Thyroid gland (tissue), 4 donors: ENCODE results near the gene ART4. TPM values are rescaled to one million over a fixed set of nuclear protein-coding genes. Genes with fewer than 3 reads are reported as not detected.

Experiments used
- DNase-seq, 2 donors: peaks; one replicate each; pipeline ENCODE4 v3.0.0-alpha.2; 2019
- H3K27ac ChIP-seq, 3 donors: fragments of 200-600 bp; sonication (generic); 1 replicate in 2 of 3; 2 replicates in 1 of 3; pipeline ENCODE4 v1.5.1; 2016 to 2019; ENCODE audit warnings: mild to moderate bottlenecking in 1 of 3, moderate library complexity in 1 of 3
- H3K27me3 ChIP-seq: fragments of 200-600 bp; sonication (generic); one replicate; pipeline ENCODE4 v1.5.1; 2019
- H3K36me3 ChIP-seq, 2 donors: fragments of 200-600 bp; sonication (generic); one replicate each; pipeline ENCODE4 v1.5.1; 2016 to 2019
- H3K4me1 ChIP-seq, 2 donors: fragments of 200-600 bp; sonication (generic); one replicate each; pipeline ENCODE4 v1.5.1; 2017 to 2019
- H3K4me3 ChIP-seq, 3 donors: fragments of 200-600 bp; sonication (generic); replicated peaks in 1 of 3; 1 replicate in 2 of 3; 2 replicates in 1 of 3; pipeline ENCODE4 v1.5.1; 2016; ENCODE audit warnings: mild to moderate bottlenecking in 1 of 3
- H3K9me3 ChIP-seq: fragments of 200-600 bp; sonication (generic); one replicate; pipeline ENCODE4 v1.5.1; 2017
- POLR2A ChIP-seq, 2 donors: fragments of 450-650 bp; IDR thresholded peaks; one replicate each; pipeline ENCODE4 v1.6.1; 2017; ENCODE audit warnings: antibody characterized with exemption in 2 of 2, mild to moderate bottlenecking in 2 of 2, moderate library complexity in 1 of 2
- WGBS, 2 donors: methylation state at CpG; one replicate each; pipeline ENCODE4 v1.1.5; 2017; 5-methylcytosine and 5-hydroxymethylcytosine counted together
- intact Hi-C: fragments of 100-400 bp; cut with DNase I; formaldehyde crosslinking; loops from one replicate; pipeline ENCODE4 v1.15.1; 2023
- total RNA-seq, 4 donors: library from RNA; depleted of rRNA; stranded (reverse); fragments of >200 nt; gene quantifications; one replicate each; pipeline ENCODE4 v1.2.3, GENCODE V29; 2016
- TF ChIP-seq, protein P1 (sequence below), 6 experiments: fragments of 200-600 bp in 3 of 6; fragments of 450-650 bp in 3 of 6; sonication (generic) in 3 of 6; IDR thresholded peaks; one replicate each; pipeline ENCODE4 v1.5.1; 2016 to 2019; ENCODE audit warnings: antibody characterized with exemption in 6 of 6, mild to moderate bottlenecking in 2 of 6, inconsistent platforms in 1 of 6, moderate library complexity in 1 of 6

The ART4 gene
- total RNA-seq, 4 donors from 2014 or later, result 5.5 to 26.5 (median 10.8) TPM

DNA sequence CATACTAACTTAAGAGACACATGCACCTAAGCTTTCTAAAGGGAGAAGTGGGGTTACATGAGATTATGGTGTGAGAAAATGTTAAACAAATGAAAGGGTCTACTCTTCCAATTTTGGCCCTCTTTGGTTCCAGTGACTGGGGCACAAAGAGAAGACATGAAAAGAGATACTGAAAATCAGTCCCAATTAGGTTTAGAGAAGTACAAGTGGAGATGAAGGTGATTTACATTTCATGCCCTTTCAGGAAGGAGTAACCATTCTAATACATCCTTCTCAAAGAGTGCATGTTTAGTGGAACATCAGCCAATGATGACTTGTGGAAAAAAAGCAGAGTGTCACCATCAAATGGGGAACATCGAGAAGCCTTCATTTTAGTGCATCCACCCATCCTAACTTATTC is 27.9 kb upstream of the ART4 start:
- TF ChIP-seq POLR2A (IDR thresholded peaks at IDR 0.05), result no peak
- TF ChIP-seq, protein P1, sequence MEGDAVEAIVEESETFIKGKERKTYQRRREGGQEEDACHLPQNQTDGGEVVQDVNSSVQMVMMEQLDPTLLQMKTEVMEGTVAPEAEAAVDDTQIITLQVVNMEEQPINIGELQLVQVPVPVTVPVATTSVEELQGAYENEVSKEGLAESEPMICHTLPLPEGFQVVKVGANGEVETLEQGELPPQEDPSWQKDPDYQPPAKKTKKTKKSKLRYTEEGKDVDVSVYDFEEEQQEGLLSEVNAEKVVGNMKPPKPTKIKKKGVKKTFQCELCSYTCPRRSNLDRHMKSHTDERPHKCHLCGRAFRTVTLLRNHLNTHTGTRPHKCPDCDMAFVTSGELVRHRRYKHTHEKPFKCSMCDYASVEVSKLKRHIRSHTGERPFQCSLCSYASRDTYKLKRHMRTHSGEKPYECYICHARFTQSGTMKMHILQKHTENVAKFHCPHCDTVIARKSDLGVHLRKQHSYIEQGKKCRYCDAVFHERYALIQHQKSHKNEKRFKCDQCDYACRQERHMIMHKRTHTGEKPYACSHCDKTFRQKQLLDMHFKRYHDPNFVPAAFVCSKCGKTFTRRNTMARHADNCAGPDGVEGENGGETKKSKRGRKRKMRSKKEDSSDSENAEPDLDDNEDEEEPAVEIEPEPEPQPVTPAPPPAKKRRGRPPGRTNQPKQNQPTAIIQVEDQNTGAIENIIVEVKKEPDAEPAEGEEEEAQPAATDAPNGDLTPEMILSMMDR (IDR thresholded peaks at IDR 0.05), result no peak
- DNase-seq, result no peak
- 95 to 100% methylated on average over 1 of the region's 1 CpG for WGBS, 2 donors
- H3K27ac ChIP-seq, result no peak overlapping the region
- H3K4me1 ChIP-seq, result peaks cover 3 to 5% of the 10 kb centered on the region in 2 donors
- H3K9me3 ChIP-seq, result no peaks in the 10 kb centered on the region
- H3K36me3 ChIP-seq, result no peaks in the 10 kb centered on the region
- intact Hi-C loops, result no loop called here
- H3K27me3 ChIP-seq, result no peaks in the 10 kb centered on the region
- no peak overlapping the region for H3K4me3 ChIP-seq

DNA sequence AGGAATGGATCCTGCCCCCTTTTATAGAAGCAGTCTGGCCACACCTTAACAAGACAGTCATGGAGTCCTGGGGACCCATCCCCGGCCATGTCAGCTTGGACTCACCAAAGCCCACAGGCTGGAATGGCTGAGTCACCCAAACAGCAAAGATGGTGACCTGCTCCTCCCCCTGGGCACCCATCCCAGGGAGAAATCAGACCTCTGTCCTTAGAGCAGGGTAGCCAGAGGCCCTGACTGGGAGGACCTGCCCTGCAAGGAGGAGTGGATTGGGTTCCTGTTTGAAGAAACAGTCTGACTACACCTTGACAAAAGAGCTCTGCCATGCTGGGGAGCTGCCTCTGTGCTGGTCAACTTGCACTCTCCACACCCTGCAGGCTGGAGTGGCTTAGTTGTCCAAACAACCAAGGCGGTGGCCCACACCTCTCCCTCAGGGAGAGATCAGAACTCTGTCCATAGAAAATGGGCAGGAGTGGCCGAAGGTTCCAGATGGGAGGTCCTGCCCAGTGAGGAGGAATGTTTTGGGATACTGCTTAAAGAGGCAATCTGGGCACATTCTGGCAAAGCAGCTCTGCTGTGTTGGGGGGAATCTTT is 25.7 kb upstream of the ART4 start:
- Histone ChIP-seq H3K4me3 (no peak overlapping the region), H3K9me3 (no peaks in the 10 kb centered on the region), H3K36me3 (no peaks in the 10 kb centered on the region), H3K27ac (no peak overlapping the region), H3K4me1 (peaks cover 3 to 5% of the 10 kb centered on the region in 2 donors), H3K27me3 (no peaks in the 10 kb centered on the region)
- 67 to 77% methylated on average over 2 to 3 of the region's 3 CpGs for WGBS, 2 donors
- DNase-seq, result no peak
- intact Hi-C loops, result no loop called here
- TF ChIP-seq POLR2A (IDR thresholded peaks at IDR 0.05), result no peak
- TF ChIP-seq, protein P1 (IDR thresholded peaks at IDR 0.05), result no peak

DNA sequence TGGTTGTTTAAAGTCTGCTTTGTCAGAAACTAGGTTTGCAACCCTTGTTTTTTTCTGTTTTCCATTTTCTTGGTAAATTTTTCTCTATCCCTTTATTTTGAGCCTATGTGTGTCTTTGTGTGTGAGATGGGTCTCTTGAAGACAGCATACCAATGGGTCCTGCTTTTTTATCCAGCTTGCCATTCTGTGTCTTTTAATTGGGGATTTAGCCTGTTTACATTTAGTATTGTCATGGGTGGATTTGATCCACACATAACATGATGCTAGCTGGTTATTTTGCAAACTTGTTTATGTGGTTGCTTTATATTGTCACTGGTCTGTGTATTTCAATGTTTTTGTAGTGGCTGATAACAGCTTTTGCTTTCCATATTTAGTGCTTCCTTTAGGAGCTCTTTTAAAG is 17.2 kb upstream of the ART4 start:
- intact Hi-C loops, result no loop called here

DNA sequence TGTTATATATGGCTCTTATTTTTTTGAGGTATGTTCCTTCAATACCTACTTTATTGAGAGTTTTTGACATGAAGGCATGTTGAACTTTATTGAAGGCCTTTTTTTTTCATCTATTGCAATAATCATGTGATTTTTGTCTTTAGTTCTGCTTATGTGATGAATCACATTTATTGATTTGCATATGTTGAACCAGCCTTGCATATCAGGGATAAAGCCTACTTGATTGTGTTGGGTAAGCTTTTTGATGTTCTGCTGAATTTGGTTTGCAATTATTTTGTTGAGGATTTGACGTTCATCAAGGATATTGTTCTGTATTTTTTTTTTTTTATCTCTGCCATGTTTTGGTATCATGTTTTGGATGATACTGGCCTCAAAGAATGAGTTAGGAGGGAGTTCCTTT is 15.2 kb upstream of the ART4 start:
- no peaks in the 10 kb centered on the region for H3K36me3 ChIP-seq
- no peak overlapping the region for H3K27ac ChIP-seq
- peaks cover 17% of the 10 kb centered on the region in 2 donors for H3K4me1 ChIP-seq
- H3K4me3 ChIP-seq, result no peak overlapping the region
- intact Hi-C loops, result no loop called here
- H3K9me3 ChIP-seq, result no peaks in the 10 kb centered on the region
- DNase-seq, result no peak
- H3K27me3 ChIP-seq, result no peaks in the 10 kb centered on the region
- WGBS, 2 donors, result 90 to 94% methylated on average over 1 of the region's 1 CpG
- TF ChIP-seq, protein P1 (IDR thresholded peaks at IDR 0.05), result no peak
- TF ChIP-seq POLR2A (IDR thresholded peaks at IDR 0.05), result no peak

More for the DNA sequence above, 17.2 kb upstream of the ART4 start:
- no peaks in the 10 kb centered on the region for H3K27me3 ChIP-seq
- no peaks in the 10 kb centered on the region for H3K36me3 ChIP-seq
- DNase-seq, result no peak
- no peaks in the 10 kb centered on the region for H3K4me1 ChIP-seq
- H3K9me3 ChIP-seq, result no peaks in the 10 kb centered on the region
- no peak overlapping the region for H3K27ac ChIP-seq
- no peak for TF ChIP-seq POLR2A (IDR thresholded peaks at IDR 0.05)
- TF ChIP-seq, protein P1 (IDR thresholded peaks at IDR 0.05), result no peak
- no peak overlapping the region for H3K4me3 ChIP-seq

DNA sequence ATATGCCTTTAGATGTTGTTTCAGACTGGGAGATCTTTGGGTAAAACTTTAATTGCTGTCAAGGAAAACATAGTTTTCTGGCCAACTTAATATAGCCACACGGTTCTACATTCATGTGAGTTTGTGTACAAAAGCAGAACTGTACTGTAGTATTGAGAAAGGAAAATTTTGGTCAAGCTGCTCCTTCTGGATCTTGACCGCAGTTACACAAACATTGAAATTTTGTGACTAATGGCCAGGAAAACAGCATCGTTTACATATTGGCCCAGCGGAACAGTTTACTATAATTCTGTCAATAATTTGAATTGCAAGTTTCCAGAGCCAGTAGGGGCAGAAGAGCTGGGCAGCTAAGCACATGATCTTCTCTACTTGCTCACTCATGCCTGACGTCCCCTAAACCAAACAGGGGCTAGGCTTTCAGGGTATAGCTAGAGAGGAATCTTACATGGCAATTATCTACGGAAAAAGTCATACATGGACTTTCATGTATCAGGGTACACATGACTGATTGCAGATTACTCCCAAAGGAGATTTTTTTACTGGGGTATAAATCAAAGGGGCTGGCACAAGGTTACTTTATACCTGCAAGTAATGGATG is 11.4 kb upstream of the ART4 start:
- 23 to 30% methylated on average over 6 of the region's 6 CpGs for WGBS, 2 donors

More for the DNA sequence above, 11.4 kb upstream of the ART4 start:
- H3K9me3 ChIP-seq, result no peaks in the 10 kb centered on the region
- no peaks in the 10 kb centered on the region for H3K27me3 ChIP-seq
- intact Hi-C loops, result no loop called here
- TF ChIP-seq POLR2A (IDR thresholded peaks at IDR 0.05), result no peak
- TF ChIP-seq, protein P1 (IDR thresholded peaks at IDR 0.05), result no peak
- H3K4me1 ChIP-seq, result peaks cover 17 to 22% of the 10 kb centered on the region in 2 donors
- H3K4me3 ChIP-seq, result no peak overlapping the region
- H3K27ac ChIP-seq, result peak overlapping the region; percentile 6 to 59 (median 58)
- no peak for DNase-seq
- H3K36me3 ChIP-seq, result no peaks in the 10 kb centered on the region
